AG09319 (cell line): Measurements from ENCODE around the gene FRAS1.

Experiments used
- DNase-seq: peaks from one replicate; pipeline ENCODE4 v3.0.0-alpha.2; 2010; ENCODE audit warnings: low read depth; ENCODE audit errors: extremely low read depth
- TF ChIP-seq, protein P1 (sequence below): IDR thresholded peaks from 2 replicates; pipeline ENCODE4 v1.5.1; 2011; ENCODE audit warnings: low read depth, mild to moderate bottlenecking, inconsistent platforms, low read length, moderate library complexity

The FRAS1 gene

DNA sequence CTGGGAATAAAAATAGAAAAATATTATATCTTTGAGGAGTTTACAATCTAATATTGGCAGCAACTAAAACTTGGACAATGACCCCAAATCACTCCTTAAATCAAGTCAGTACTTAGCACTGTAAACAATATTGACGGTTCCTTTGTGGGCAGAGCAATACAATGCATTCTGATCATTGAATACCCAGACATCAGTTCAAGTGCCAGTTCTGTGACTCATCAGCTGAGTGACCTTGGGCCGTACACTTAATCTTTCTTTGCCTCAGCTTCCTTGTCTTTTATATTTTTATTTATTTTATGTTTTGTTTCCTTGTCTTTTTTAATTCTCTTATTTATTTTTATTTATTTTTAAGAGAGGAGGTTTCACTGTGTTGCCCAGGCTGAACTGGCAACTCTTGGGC, 382.2 kb downstream of the FRAS1 start:
- no peak for DNase-seq
- TF ChIP-seq, protein P1, sequence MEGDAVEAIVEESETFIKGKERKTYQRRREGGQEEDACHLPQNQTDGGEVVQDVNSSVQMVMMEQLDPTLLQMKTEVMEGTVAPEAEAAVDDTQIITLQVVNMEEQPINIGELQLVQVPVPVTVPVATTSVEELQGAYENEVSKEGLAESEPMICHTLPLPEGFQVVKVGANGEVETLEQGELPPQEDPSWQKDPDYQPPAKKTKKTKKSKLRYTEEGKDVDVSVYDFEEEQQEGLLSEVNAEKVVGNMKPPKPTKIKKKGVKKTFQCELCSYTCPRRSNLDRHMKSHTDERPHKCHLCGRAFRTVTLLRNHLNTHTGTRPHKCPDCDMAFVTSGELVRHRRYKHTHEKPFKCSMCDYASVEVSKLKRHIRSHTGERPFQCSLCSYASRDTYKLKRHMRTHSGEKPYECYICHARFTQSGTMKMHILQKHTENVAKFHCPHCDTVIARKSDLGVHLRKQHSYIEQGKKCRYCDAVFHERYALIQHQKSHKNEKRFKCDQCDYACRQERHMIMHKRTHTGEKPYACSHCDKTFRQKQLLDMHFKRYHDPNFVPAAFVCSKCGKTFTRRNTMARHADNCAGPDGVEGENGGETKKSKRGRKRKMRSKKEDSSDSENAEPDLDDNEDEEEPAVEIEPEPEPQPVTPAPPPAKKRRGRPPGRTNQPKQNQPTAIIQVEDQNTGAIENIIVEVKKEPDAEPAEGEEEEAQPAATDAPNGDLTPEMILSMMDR, result no peak

DNA sequence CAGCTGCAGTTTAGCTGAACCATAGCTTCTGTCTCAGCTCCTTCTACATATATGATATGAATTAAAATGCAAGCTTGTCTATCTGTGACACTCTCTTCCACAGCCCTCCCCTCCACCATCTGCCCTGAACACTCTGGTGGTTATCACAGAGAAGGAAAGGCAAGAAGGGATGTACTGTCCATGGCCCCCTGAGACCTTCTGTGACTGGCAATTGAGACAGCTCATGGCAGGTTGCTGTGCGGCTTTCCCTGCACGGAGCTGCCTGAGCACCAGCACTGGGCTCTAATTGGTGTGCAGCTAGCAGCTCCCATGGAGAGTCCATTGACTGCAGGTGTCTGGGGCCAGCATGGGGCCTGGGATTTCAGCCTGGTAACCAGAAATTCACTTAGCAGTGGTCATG, 384.6 kb downstream of the FRAS1 start:
- DNase-seq, result no peak
- TF ChIP-seq, protein P1, result no peak

DNA sequence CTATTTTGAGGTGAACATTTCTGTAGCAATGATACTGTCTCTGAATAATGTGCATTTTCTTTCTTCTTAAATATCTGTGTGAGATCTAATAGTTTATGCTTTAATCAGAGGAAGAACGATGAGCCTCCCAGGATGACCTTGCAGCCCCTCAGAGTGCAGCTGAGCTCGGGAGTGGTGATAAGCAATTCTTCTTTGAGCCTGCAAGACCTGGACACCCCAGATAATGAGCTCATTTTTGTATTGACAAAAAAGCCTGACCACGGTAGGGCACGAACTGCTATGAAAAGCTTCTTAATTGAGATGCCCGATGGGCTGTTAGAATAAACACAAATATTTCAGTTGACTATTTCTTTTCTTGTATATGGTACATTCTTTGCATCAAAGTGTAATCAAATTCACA, 389.5 kb downstream of the FRAS1 start:
- DNase-seq, result no peak
- TF ChIP-seq, protein P1, result no peak

DNA sequence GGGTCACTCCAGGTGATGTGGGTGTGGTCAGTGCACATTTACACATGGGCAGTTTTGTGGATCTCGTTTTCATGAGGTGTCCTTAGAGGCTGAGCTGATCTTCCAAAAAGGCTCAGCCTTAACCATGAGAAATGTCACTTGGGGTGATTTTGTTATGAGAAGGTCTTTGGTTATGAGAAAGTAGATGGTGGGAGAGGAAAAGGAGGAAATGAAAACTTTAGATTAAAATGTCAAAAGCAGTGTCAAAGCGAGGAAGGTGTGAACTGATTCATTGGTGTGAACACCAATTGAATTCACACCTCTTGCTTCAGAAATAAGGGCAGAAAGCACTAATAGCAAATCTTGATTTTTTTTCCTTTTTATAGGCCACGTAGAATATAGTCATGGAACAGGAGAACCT, 394.3 kb downstream of the FRAS1 start:
- TF ChIP-seq, protein P1, result no peak
- DNase-seq, result no peak

DNA sequence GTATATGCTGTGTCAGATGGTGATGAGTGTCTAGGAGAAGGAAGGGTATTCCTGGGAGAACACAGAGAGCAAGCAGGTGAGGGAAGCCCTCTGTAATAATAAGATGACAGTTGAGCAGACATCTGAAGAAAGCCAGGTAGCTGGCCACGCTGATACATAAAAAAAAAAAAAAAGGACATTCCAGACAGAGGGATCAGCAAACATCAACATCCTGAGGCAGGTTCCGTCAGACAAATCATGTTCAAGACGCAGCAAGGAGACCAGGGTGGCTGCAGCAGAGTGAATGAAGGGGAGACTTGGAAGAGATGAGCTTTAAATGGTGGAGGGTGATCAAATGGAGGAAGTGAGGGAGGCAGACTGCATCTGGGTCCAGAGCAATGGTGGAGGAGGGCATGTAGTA, 396.9 kb downstream of the FRAS1 start:
- no peak for DNase-seq
- TF ChIP-seq, protein P1, result no peak

DNA sequence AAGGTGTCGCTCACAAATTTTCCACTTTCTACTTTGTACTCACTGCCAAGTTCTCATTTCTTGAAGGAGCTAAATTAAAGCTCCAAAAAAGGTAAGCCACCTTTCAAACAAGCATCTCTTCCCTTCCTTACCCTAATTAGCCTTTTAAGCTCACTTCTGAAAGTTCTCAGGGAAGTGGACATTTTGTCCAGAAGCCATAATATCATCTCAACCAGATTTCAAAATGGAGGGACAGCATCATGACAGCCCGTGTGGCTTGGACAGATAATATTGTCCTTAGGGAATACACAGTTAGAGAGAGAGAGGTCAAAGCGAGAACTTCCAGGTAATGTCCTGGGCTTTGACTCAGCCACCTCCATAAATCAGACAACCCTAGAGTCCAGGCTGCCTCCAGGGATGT, 400.6 kb downstream of the FRAS1 start:
- no peak for DNase-seq
- TF ChIP-seq, protein P1, result no peak

DNA sequence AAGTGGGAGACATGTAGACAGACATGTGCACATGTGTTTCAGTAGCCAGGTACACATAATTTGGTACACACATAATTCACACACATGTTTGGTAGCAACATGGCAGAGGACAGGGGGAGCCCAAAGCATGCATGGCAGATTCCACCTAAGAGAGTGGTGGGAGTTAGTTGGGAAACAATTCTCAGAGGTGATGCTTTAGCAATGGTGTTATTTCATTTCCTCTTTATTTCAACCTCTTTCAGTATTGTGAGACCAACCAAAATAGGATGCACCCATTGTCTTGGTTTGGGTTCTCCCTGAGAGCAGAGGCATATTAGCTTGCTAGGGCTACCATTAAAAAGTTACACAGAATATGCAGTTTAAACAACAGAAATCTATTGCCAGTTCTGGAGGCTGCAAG, 402.2 kb downstream of the FRAS1 start:
- DNase-seq, result no peak
- TF ChIP-seq, protein P1, result no peak

DNA sequence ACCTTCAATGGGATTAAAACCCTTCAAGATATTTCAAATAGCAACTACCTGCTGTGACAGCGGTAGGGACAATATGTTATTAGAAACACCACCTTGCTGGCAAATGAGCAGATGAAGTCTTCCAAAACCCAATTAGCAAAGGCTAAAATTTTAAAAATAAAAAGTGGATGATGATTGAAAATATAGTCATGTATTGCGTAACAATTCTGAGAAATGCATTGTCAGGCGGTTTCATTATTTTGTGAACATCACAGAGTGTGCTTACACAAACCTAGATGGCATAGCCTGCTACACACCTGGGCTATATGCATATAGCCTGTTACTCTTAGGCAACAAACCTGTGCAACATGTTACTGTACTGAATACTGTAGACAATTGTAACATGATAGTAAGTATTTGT, 403.2 kb downstream of the FRAS1 start:
- DNase-seq, result no peak
- TF ChIP-seq, protein P1, result no peak
